Liver (tissue), 9 donors: Measurements from ENCODE around the gene RCSD1. TPM values are rescaled to one million over a fixed set of nuclear protein-coding genes. Genes with fewer than 3 reads are reported as not detected.

Source experiments
- DNase-seq: peaks from one replicate; pipeline ENCODE4 v3.0.0-alpha.2; 2017; ENCODE audit warnings: low spot score
- H3K27ac ChIP-seq, 2 donors: one replicate each; pipeline ENCODE4 v1.7.0; 2013; ENCODE audit warnings: inconsistent platforms in 2 of 2, low read length in 2 of 2, control low read depth in 1 of 2, low read depth in 1 of 2, mild to moderate bottlenecking in 1 of 2
- H3K27me3 ChIP-seq, 4 donors: one replicate each; pipeline versions ENCODE4 v1.6.1 to v1.7.0; 2013; ENCODE audit warnings: low read length in 3 of 4, inconsistent platforms in 1 of 4, mild to moderate bottlenecking in 1 of 4, moderate library complexity in 1 of 4; ENCODE audit not compliant: control insufficient read depth in 4 of 4, insufficient read depth in 4 of 4
- H3K36me3 ChIP-seq, 4 donors: one replicate each; pipeline versions ENCODE4 v1.6.1 to v1.7.0; 2013; ENCODE audit warnings: low read length in 3 of 4, mild to moderate bottlenecking in 3 of 4, low read depth in 1 of 4, moderate library complexity in 1 of 4; ENCODE audit not compliant: control insufficient read depth in 4 of 4, insufficient read depth in 3 of 4
- H3K4me1 ChIP-seq, 4 donors: one replicate each; pipeline versions ENCODE4 v1.6.1 to v1.7.0; 2013; ENCODE audit warnings: low read length in 3 of 4, mild to moderate bottlenecking in 3 of 4, moderate library complexity in 1 of 4; ENCODE audit not compliant: control insufficient read depth in 4 of 4, insufficient read depth in 4 of 4
- H3K4me3 ChIP-seq, 3 donors: one replicate each; pipeline versions ENCODE4 v1.6.1 to v1.7.0; 2013; ENCODE audit warnings: low read length in 3 of 3, control low read depth in 1 of 3, low read depth in 1 of 3, mild to moderate bottlenecking in 1 of 3
- H3K9ac ChIP-seq, 2 donors: one replicate each; pipeline ENCODE4 v1.7.0; 2013; ENCODE audit warnings: low read length in 2 of 2, mild to moderate bottlenecking in 2 of 2, moderate library complexity in 2 of 2, control low read depth in 1 of 2, low read depth in 1 of 2
- H3K9me3 ChIP-seq, 4 donors: one replicate each; pipeline versions ENCODE4 v1.6.1 to v1.7.0; 2013; ENCODE audit warnings: low read length in 3 of 4; ENCODE audit not compliant: control insufficient read depth in 4 of 4
- EGR1 ChIP-seq, 2 donors: IDR thresholded peaks; 2 replicates each; pipeline ENCODE4 v1.6.1; 2016 to 2018; ENCODE audit warnings: antibody characterized with exemption in 2 of 2, low read depth in 2 of 2
- GABPA ChIP-seq, 2 donors: IDR thresholded peaks in 1 of 2; conservative IDR thresholded peaks in 1 of 2; 2 replicates each; pipeline ENCODE4 v1.6.1; 2016; ENCODE audit warnings: antibody characterized with exemption in 2 of 2, mild to moderate bottlenecking in 1 of 2, moderate library complexity in 1 of 2
- HNF4A ChIP-seq, 2 donors: conservative IDR thresholded peaks; 2 replicates each; pipeline ENCODE4 v1.6.1; 2016; ENCODE audit warnings: antibody characterized with exemption in 2 of 2, mild to moderate bottlenecking in 2 of 2
- RAD21 ChIP-seq, 2 donors: IDR thresholded peaks; 2 replicates each; pipeline ENCODE4 v1.6.1; 2016; ENCODE audit warnings: antibody characterized with exemption in 2 of 2, mild to moderate bottlenecking in 2 of 2
- SP1 ChIP-seq: IDR thresholded peaks from 2 replicates; pipeline ENCODE4 v1.6.1; 2018; ENCODE audit warnings: antibody characterized with exemption, mild to moderate bottlenecking
- WGBS: extraction: QIAGEN DNeasy Blood & Tissue Kit; methylation state at CpG from one replicate; pipeline ENCODE4 v1.1.7; 2013; 5-methylcytosine and 5-hydroxymethylcytosine counted together
- polyA plus RNA-seq, 2 donors: library from polyadenylated mRNA; stranded (reverse) in 1 of 2; unstranded in 1 of 2; fragments of 200-250 nt in 1 of 2; fragments of >200 nt in 1 of 2; fragmentation: Nextera tagmentation in 1 of 2; extraction: Ambion mirVana in 1 of 2; gene quantifications; one replicate each; pipeline versions ENCODE4 v1.2.1 to v1.2.3, GENCODE V29; 2013 to 2015
- total RNA-seq, 2 donors: library from RNA; depleted of rRNA; stranded (reverse); fragments of >200 nt; gene quantifications; one replicate each; pipeline ENCODE4 v1.2.3, GENCODE V29; 2014
- TF ChIP-seq, protein P1 (sequence below): IDR thresholded peaks from 2 replicates; pipeline ENCODE4 v1.6.1; 2016; ENCODE audit warnings: antibody characterized with exemption
- TF ChIP-seq, protein P2 (sequence below): fragments of 150-350 bp; IDR thresholded peaks from 2 replicates; pipeline ENCODE4 v1.5.1; 2017; ENCODE audit warnings: improper control_type of control experiment, low read depth, low read length; ENCODE audit not compliant: missing input control
- TF ChIP-seq, protein P3 (sequence below): IDR thresholded peaks from 2 replicates; pipeline ENCODE4 v1.6.1; 2016; ENCODE audit warnings: antibody characterized with exemption
- TF ChIP-seq, protein P4 (sequence below): IDR thresholded peaks from 2 replicates; pipeline ENCODE4 v1.6.1; 2016; ENCODE audit warnings: antibody characterized with exemption, mild to moderate bottlenecking
- donor health status: healthy.
- donor health status: healthy.
- donor health status: healthy.
- donor health status: healthy.
- donor health status: healthy.

Gene RCSD1
- total and polyA plus RNA-seq, 4 donors, result 3.1 to 15.0 (median 6.0) TPM

DNA sequence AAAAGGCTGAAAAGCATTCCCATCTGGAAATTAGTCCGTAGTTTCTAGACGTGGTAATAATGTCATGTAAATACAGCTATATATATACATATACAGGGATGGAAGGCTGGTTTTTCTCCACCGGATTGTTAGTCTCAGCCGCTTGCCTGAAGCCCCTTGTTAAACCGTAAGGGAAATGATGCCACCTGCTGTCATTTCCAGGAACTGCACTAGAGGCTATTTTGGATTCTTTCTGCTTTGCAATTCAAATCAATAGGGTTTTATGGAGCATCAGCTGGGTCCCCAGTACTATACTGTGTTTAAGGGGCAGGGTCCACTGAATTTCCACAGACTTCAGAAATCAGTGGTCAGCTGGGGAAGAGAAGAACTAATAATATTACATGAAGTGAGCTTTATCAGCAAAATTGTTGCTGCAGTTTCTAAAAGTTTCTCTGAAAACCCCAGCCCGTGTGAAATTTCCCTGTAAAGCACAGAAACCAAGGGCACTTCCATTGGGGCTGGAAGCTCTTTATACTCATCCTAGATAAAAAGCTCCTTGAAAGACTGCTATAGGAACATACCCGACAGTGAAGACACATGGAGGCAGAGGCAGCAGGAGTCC is 58.0 kb downstream of the RCSD1 start:
- Histone ChIP-seq H3K4me3 (no peak overlapping the region), H3K9me3 (no peaks in the 10 kb centered on the region), H3K9ac (no peak overlapping the region), H3K27me3 (no peaks in the 10 kb centered on the region), H3K4me1 (no peaks in the 10 kb centered on the region), H3K36me3 (peaks cover 0 to 6% (median 0%) of the 10 kb centered on the region in 4 donors), H3K27ac (no peak overlapping the region)
- DNase-seq, result peak; percentile 81
- TF ChIP-seq HNF4A (conservative IDR thresholded peaks at IDR 0.05) (no peak), EGR1 (IDR thresholded peaks at IDR 0.05; ENCODE audit: low read depth in 2 of 2) (no peak), RAD21 (IDR thresholded peaks at IDR 0.05) (peak; percentile 96), GABPA (IDR thresholded peaks at IDR 0.05 in 1 of 2, conservative IDR thresholded peaks at IDR 0.05 in 1 of 2) (no peak)
- TF ChIP-seq, protein P1, sequence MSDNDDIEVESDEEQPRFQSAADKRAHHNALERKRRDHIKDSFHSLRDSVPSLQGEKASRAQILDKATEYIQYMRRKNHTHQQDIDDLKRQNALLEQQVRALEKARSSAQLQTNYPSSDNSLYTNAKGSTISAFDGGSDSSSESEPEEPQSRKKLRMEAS, result no peak
- TF ChIP-seq, protein P2, sequence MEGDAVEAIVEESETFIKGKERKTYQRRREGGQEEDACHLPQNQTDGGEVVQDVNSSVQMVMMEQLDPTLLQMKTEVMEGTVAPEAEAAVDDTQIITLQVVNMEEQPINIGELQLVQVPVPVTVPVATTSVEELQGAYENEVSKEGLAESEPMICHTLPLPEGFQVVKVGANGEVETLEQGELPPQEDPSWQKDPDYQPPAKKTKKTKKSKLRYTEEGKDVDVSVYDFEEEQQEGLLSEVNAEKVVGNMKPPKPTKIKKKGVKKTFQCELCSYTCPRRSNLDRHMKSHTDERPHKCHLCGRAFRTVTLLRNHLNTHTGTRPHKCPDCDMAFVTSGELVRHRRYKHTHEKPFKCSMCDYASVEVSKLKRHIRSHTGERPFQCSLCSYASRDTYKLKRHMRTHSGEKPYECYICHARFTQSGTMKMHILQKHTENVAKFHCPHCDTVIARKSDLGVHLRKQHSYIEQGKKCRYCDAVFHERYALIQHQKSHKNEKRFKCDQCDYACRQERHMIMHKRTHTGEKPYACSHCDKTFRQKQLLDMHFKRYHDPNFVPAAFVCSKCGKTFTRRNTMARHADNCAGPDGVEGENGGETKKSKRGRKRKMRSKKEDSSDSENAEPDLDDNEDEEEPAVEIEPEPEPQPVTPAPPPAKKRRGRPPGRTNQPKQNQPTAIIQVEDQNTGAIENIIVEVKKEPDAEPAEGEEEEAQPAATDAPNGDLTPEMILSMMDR, result peak; percentile 98
- 22% methylated on average over 7 of the region's 7 CpGs for WGBS

DNA sequence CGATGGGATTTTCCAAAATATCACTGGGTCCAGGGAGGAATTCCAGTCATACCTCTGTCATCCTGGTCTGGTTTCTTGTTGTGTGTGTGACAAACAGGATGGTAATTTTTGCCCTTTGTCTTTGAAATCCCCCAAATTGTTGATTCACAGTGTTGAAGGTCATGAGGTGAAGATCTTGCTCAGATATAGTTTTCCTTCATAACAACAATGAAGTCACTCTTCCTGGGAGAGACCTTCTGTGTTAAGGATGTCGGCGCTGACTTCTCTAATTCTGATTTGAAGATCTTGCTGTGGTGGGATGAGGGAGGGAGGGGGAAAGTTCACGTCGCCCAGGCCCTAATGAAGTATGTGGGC is 59.5 kb downstream of the RCSD1 start:
- no peak overlapping the region for H3K27ac ChIP-seq
- 78% methylated on average over 5 of the region's 5 CpGs for WGBS
- no peak for TF ChIP-seq SP1
- TF ChIP-seq, protein P2, result no peak
- TF ChIP-seq, protein P3, sequence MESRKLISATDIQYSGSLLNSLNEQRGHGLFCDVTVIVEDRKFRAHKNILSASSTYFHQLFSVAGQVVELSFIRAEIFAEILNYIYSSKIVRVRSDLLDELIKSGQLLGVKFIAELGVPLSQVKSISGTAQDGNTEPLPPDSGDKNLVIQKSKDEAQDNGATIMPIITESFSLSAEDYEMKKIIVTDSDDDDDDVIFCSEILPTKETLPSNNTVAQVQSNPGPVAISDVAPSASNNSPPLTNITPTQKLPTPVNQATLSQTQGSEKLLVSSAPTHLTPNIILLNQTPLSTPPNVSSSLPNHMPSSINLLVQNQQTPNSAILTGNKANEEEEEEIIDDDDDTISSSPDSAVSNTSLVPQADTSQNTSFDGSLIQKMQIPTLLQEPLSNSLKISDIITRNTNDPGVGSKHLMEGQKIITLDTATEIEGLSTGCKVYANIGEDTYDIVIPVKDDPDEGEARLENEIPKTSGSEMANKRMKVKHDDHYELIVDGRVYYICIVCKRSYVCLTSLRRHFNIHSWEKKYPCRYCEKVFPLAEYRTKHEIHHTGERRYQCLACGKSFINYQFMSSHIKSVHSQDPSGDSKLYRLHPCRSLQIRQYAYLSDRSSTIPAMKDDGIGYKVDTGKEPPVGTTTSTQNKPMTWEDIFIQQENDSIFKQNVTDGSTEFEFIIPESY, result no peak
- TF ChIP-seq, protein P4, sequence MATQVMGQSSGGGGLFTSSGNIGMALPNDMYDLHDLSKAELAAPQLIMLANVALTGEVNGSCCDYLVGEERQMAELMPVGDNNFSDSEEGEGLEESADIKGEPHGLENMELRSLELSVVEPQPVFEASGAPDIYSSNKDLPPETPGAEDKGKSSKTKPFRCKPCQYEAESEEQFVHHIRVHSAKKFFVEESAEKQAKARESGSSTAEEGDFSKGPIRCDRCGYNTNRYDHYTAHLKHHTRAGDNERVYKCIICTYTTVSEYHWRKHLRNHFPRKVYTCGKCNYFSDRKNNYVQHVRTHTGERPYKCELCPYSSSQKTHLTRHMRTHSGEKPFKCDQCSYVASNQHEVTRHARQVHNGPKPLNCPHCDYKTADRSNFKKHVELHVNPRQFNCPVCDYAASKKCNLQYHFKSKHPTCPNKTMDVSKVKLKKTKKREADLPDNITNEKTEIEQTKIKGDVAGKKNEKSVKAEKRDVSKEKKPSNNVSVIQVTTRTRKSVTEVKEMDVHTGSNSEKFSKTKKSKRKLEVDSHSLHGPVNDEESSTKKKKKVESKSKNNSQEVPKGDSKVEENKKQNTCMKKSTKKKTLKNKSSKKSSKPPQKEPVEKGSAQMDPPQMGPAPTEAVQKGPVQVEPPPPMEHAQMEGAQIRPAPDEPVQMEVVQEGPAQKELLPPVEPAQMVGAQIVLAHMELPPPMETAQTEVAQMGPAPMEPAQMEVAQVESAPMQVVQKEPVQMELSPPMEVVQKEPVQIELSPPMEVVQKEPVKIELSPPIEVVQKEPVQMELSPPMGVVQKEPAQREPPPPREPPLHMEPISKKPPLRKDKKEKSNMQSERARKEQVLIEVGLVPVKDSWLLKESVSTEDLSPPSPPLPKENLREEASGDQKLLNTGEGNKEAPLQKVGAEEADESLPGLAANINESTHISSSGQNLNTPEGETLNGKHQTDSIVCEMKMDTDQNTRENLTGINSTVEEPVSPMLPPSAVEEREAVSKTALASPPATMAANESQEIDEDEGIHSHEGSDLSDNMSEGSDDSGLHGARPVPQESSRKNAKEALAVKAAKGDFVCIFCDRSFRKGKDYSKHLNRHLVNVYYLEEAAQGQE, result no peak
- DNase-seq, result no peak
- H3K36me3 ChIP-seq, result peaks cover 0 to 7% (median 0%) of the 10 kb centered on the region in 4 donors
- no peaks in the 10 kb centered on the region for H3K4me1 ChIP-seq
- no peak overlapping the region for H3K9ac ChIP-seq
- H3K9me3 ChIP-seq, result no peaks in the 10 kb centered on the region
- H3K27me3 ChIP-seq, result no peaks in the 10 kb centered on the region
- no peak overlapping the region for H3K4me3 ChIP-seq
